ENCODE results near the gene ANKRD18A. TPM values are rescaled to one million over a fixed set of nuclear protein-coding genes. Genes with fewer than 3 reads are reported as not detected.

The ANKRD18A gene
- total RNA-seq, 4 donors from 2014 or later: 0.29 to 1.9 (median 1.0) TPM

- TF ChIP-seq POLR2A (IDR thresholded peaks at IDR 0.05) (no peak), CTCF (IDR thresholded peaks at IDR 0.05) (no peak)
- intact Hi-C loops (cut with DNase I): no loop called here
- no peaks in the 10 kb centered on the region for H3K4me1 ChIP-seq
- no peak overlapping the region for H3K27ac ChIP-seq
- H3K4me3 ChIP-seq: no peak overlapping the region
- no peak for DNase-seq
- H3K27me3 ChIP-seq: no peaks in the 10 kb centered on the region
- 20 to 31% methylated on average over 5 of the region's 5 CpGs for WGBS, 2 donors
- no peaks in the 10 kb centered on the region for H3K9me3 ChIP-seq
- H3K36me3 ChIP-seq: no peaks in the 10 kb centered on the region
Measured at GRCh38 chr9:38656896-38657295, 36.5 kb upstream of the ANKRD18A start.

GRCh38 chr9:38652486-38652885, 32.1 kb upstream of the ANKRD18A start:
- 68% methylated on average over 7 of the region's 7 CpGs for WGBS, 2 donors
- intact Hi-C loops (cut with DNase I): no loop called here
- Histone ChIP-seq H3K27ac (no peak overlapping the region), H3K36me3 (no peaks in the 10 kb centered on the region), H3K4me1 (no peaks in the 10 kb centered on the region), H3K27me3 (no peaks in the 10 kb centered on the region), H3K9me3 (no peaks in the 10 kb centered on the region), H3K4me3 (no peak overlapping the region)
- no peak for TF ChIP-seq POLR2A (IDR thresholded peaks at IDR 0.05)
- no peak for DNase-seq

- H3K27ac ChIP-seq: no peak overlapping the region
- 40% methylated on average over 1 to 2 of the region's 2 CpGs for WGBS, 2 donors
- intact Hi-C loops (cut with DNase I): no loop called here
Measured at GRCh38 chr9:38652044-38652443, 31.6 kb upstream of the ANKRD18A start.

GRCh38 chr9:38651400-38652042, 31.1 kb upstream of the ANKRD18A start:
- DNase-seq: no peak
- Histone ChIP-seq H3K27me3 (no peaks in the 10 kb centered on the region), H3K27ac (no peak overlapping the region), H3K4me3 (no peak overlapping the region), H3K36me3 (no peaks in the 10 kb centered on the region), H3K4me1 (no peaks in the 10 kb centered on the region), H3K9me3 (no peaks in the 10 kb centered on the region)
- WGBS, 2 donors: 59 to 65% methylated on average over 7 to 8 of the region's 8 CpGs
- TF ChIP-seq POLR2A (IDR thresholded peaks at IDR 0.05) (no peak), CTCF (IDR thresholded peaks at IDR 0.05) (no peak)
- intact Hi-C loops (cut with DNase I): no loop called here

More at GRCh38 chr9:38652044-38652443, 31.6 kb upstream of the ANKRD18A start:
- Histone ChIP-seq H3K9me3 (no peaks in the 10 kb centered on the region), H3K4me3 (no peak overlapping the region), H3K27me3 (no peaks in the 10 kb centered on the region), H3K36me3 (no peaks in the 10 kb centered on the region), H3K4me1 (no peaks in the 10 kb centered on the region)
- DNase-seq: no peak
- no peak for TF ChIP-seq POLR2A (IDR thresholded peaks at IDR 0.05)
- no peak for TF ChIP-seq CTCF (IDR thresholded peaks at IDR 0.05)

- WGBS, 2 donors: 83 to 85% methylated on average over 8 of the region's 8 CpGs
- Histone ChIP-seq H3K4me1 (no peaks in the 10 kb centered on the region), H3K36me3 (no peaks in the 10 kb centered on the region), H3K27ac (no peak overlapping the region), H3K27me3 (no peaks in the 10 kb centered on the region), H3K9me3 (no peaks in the 10 kb centered on the region), H3K4me3 (no peak overlapping the region)
- DNase-seq: no peak
- intact Hi-C loops (cut with DNase I): no loop called here
- no peak for TF ChIP-seq POLR2A (IDR thresholded peaks at IDR 0.05)
- no peak for TF ChIP-seq CTCF (IDR thresholded peaks at IDR 0.05)
Measured at GRCh38 chr9:38650564-38650963, 30.2 kb upstream of the ANKRD18A start.

Measured in esophagus squamous epithelium (tissue), 5 donors.